H1 (cell line): ENCODE results near the gene PGLYRP1. TPM values are rescaled to one million over a fixed set of nuclear protein-coding genes. Genes with fewer than 3 reads are reported as not detected.

Experiments
- CTCF ChIA-PET: fragments of 300-600 bp; sonication (Branson Sonifier 250); formaldehyde crosslinking; loops from one replicate; lab custom pipeline; 2021; ENCODE audit not compliant: partially characterized antibody; lab: Charles Lee
- POLR2A ChIA-PET: fragments of 300-600 bp; sonication (Branson Sonifier 250); formaldehyde crosslinking; loops from one replicate; lab custom pipeline; 2021; ENCODE audit warnings: inconsistent platforms; ENCODE audit not compliant: partially characterized antibody; lab: Charles Lee
- DNase-seq, 2 experiments: peaks; one replicate each; pipeline versions ENCODE4 v3.0.0 to v3.0.0-alpha.2; 2010 to 2022; ENCODE audit warnings: low spot score in 2 of 2, low read depth in 1 of 2, mixed read lengths in 1 of 2
- FAIRE-seq: peaks from 2 replicates; lab custom pipeline; 2011; peaks lifted over from hg19 to GRCh38; lab: Jason Lieb, UNC
- H2AFZ ChIP-seq: 2 replicates; pipeline ENCODE4 v1.8.1; 2012; ENCODE audit warnings: low read length, inconsistent platforms
- H2AK5ac ChIP-seq: 2 replicates; pipeline ENCODE4 v1.6.1; 2013; ENCODE audit warnings: low read depth, low read length
- H2BK120ac ChIP-seq: replicated peaks from 2 replicates; pipeline ENCODE3; 2013; ENCODE audit warnings: low read depth, low read length, inconsistent platforms
- H2BK12ac ChIP-seq: 2 replicates; pipeline ENCODE4 v1.6.1; 2013; ENCODE audit warnings: low read depth, low read length
- H2BK15ac ChIP-seq: 2 replicates; pipeline ENCODE4 v1.6.1; 2013; ENCODE audit warnings: low read length
- H2BK20ac ChIP-seq: 2 replicates; pipeline ENCODE4 v1.6.1; 2013; ENCODE audit warnings: low read length
- H2BK5ac ChIP-seq: 2 replicates; pipeline ENCODE4 v1.6.1; 2013; ENCODE audit warnings: low read depth, low read length
- H3K14ac ChIP-seq: 2 replicates; pipeline ENCODE4 v1.6.1; 2013; ENCODE audit warnings: inconsistent platforms; ENCODE audit not compliant: insufficient read length
- H3K18ac ChIP-seq: 2 replicates; pipeline ENCODE4 v1.6.1; 2013; ENCODE audit warnings: low read length; ENCODE audit errors: extremely low read depth
- H3K23ac ChIP-seq: 2 replicates; pipeline ENCODE4 v1.6.1; 2013; ENCODE audit warnings: inconsistent platforms; ENCODE audit not compliant: insufficient read length
- H3K23me2 ChIP-seq: 2 replicates; pipeline ENCODE4 v1.6.1; 2013; ENCODE audit warnings: low read depth, low read length
- H3K27ac ChIP-seq: 2 replicates; pipeline ENCODE4 v1.6.1; 2011; ENCODE audit warnings: low read depth, low read length, inconsistent platforms
- H3K27me3 ChIP-seq, 4 experiments: replicated peaks in 1 of 4; 1 replicate in 1 of 4; 2 replicates in 3 of 4; pipeline versions ENCODE4 v1.6.1 to v1.8.1; 2011 to 2013; ENCODE audit warnings: low read length in 3 of 4, mild to moderate bottlenecking in 3 of 4, inconsistent platforms in 2 of 4, mixed read lengths in 2 of 4, moderate library complexity in 1 of 4; ENCODE audit not compliant: control insufficient read depth in 3 of 4, insufficient read depth in 3 of 4; ENCODE audit errors: extremely low read depth in 1 of 4
- H3K36me3 ChIP-seq, 4 experiments: 2 replicates each; pipeline versions ENCODE4 v1.6.1 to v1.8.1; 2011 to 2013; ENCODE audit warnings: mild to moderate bottlenecking in 4 of 4, low read length in 3 of 4, moderate library complexity in 2 of 4, control low read depth in 1 of 4, inconsistent platforms in 1 of 4; ENCODE audit not compliant: insufficient read depth in 4 of 4, control insufficient read depth in 2 of 4
- H3K4ac ChIP-seq: replicated peaks from 2 replicates; pipeline ENCODE3; 2013; ENCODE audit warnings: low read length, low read depth, mixed read lengths, inconsistent platforms; ENCODE audit not compliant: insufficient read length
- H3K4me1 ChIP-seq, 4 experiments: replicated peaks in 1 of 4; 1 replicate in 1 of 4; 2 replicates in 3 of 4; pipeline versions ENCODE4 v1.6.1 to v1.8.1; 2011 to 2013; ENCODE audit warnings: low read length in 3 of 4, inconsistent platforms in 2 of 4, mixed read lengths in 1 of 4; ENCODE audit not compliant: insufficient read depth in 4 of 4, control insufficient read depth in 3 of 4
- H3K4me2 ChIP-seq, 2 experiments: 2 replicates each; pipeline versions ENCODE4 v1.6.1 to v1.8.1; 2011 to 2013; ENCODE audit warnings: low read depth in 2 of 2, low read length in 2 of 2, control low read depth in 1 of 2, inconsistent platforms in 1 of 2, mild to moderate bottlenecking in 1 of 2; ENCODE audit not compliant: insufficient read depth in 1 of 2
- H3K4me3 ChIP-seq, 4 experiments: fragments of 200-600, 300-600 bp in 1 of 4; sonication (generic), shearing (Covaris generic), sonication (Bioruptor Twin) in 1 of 4; 2 replicates each; pipeline versions ENCODE4 v1.5.1 to v1.8.1; 2011 to 2016; ENCODE audit warnings: low read length in 4 of 4, low read depth in 3 of 4, control low read depth in 2 of 4, inconsistent platforms in 2 of 4, mild to moderate bottlenecking in 2 of 4, mixed read lengths in 1 of 4, moderate library complexity in 1 of 4; ENCODE audit not compliant: insufficient read depth in 2 of 4; ENCODE audit errors: extremely low read depth in 1 of 4
- H3K56ac ChIP-seq: replicated peaks from 2 replicates; pipeline ENCODE3; 2013; ENCODE audit warnings: low read depth, mild to moderate bottlenecking, mixed read lengths, low read length, inconsistent platforms; ENCODE audit not compliant: insufficient read length
- H3K79me1 ChIP-seq: 2 replicates; pipeline ENCODE4 v1.6.1; 2013; ENCODE audit warnings: low read depth, low read length, control low read depth
- H3K79me2 ChIP-seq, 2 experiments: 2 replicates each; pipeline versions ENCODE4 v1.6.1 to v1.8.1; 2012 to 2013; ENCODE audit warnings: low read length in 2 of 2, mild to moderate bottlenecking in 2 of 2, inconsistent platforms in 1 of 2; ENCODE audit not compliant: insufficient read depth in 2 of 2, control insufficient read depth in 1 of 2
- H3K9ac ChIP-seq, 4 experiments: replicated peaks in 1 of 4; 1 replicate in 1 of 4; 2 replicates in 3 of 4; pipeline versions ENCODE4 v1.6.1 to v1.8.1; 2011 to 2013; ENCODE audit warnings: low read depth in 3 of 4, low read length in 3 of 4, control low read depth in 2 of 4, mild to moderate bottlenecking in 2 of 4, moderate library complexity in 2 of 4, inconsistent platforms in 1 of 4; ENCODE audit errors: extremely low read depth in 1 of 4
- H3K9me3 ChIP-seq, 2 experiments: 2 replicates each; pipeline versions ENCODE4 v1.6.1 to v1.8.1; 2012 to 2013; ENCODE audit warnings: mild to moderate bottlenecking in 2 of 2, moderate library complexity in 2 of 2, control low read depth in 1 of 2, inconsistent platforms in 1 of 2, low read depth in 1 of 2, low read length in 1 of 2, mixed read lengths in 1 of 2; ENCODE audit not compliant: insufficient read depth in 2 of 2
- H4K20me1 ChIP-seq, 2 experiments: replicated peaks in 1 of 2; 2 replicates each; pipeline versions ENCODE3 to v1.8.1; 2011 to 2013; ENCODE audit warnings: inconsistent platforms in 2 of 2, low read length in 2 of 2, mild to moderate bottlenecking in 1 of 2; ENCODE audit not compliant: insufficient read depth in 2 of 2, control insufficient read depth in 1 of 2
- H4K5ac ChIP-seq: 2 replicates; pipeline ENCODE4 v1.6.1; 2013; ENCODE audit warnings: low read length, low read depth, mixed read lengths, inconsistent platforms; ENCODE audit not compliant: insufficient read length
- H4K8ac ChIP-seq: 2 replicates; pipeline ENCODE4 v1.8.0; 2013; ENCODE audit warnings: mild to moderate bottlenecking, moderate library complexity, low read length, inconsistent platforms; ENCODE audit not compliant: insufficient read depth; ENCODE audit errors: extremely low read depth
- H4K91ac ChIP-seq: replicated peaks from 2 replicates; pipeline ENCODE3; 2013; ENCODE audit warnings: low read length, mixed read lengths, inconsistent platforms; ENCODE audit not compliant: insufficient read length
- BRCA1 ChIP-seq: IDR thresholded peaks from 2 replicates; pipeline ENCODE4 v1.6.1; 2012; ENCODE audit warnings: low read depth, low read length, improper control_type of control experiment
- E2F6 ChIP-seq: IDR thresholded peaks from 2 replicates; pipeline ENCODE4 v1.6.1; 2012; ENCODE audit warnings: inconsistent platforms
- EP300 ChIP-seq, 2 experiments: IDR thresholded peaks; 1 replicate in 1 of 2; 2 replicates in 1 of 2; pipeline ENCODE4 v1.6.1; 2011 to 2012; ENCODE audit warnings: low read depth in 2 of 2, low read length in 2 of 2, mild to moderate bottlenecking in 2 of 2, borderline replicate concordance in 1 of 2, inconsistent platforms in 1 of 2, moderate library complexity in 1 of 2
- POU5F1 ChIP-seq: IDR thresholded peaks from 2 replicates; pipeline ENCODE4 v1.6.1; 2011; ENCODE audit warnings: low read depth, mild to moderate bottlenecking, low read length, moderate library complexity
- WGBS, 2 experiments: shearing (Covaris generic) in 1 of 2; methylation state at CpG; one replicate each; pipeline versions ENCODE4 v1.1.6 to v1.1.7; 2013 to 2015; ENCODE audit warnings: low lambda C conversion rate in 2 of 2, mixed read lengths in 2 of 2, inconsistent platforms in 1 of 2, low coverage in 1 of 2, missing lambda C conversion rate in 1 of 2; ENCODE audit not compliant: insufficient replicate concordance in 2 of 2, insufficient coverage in 1 of 2, insufficient read length in 1 of 2; ENCODE audit errors: extremely low coverage in 1 of 2, missing lambda C conversion rate in 1 of 2; 5-methylcytosine and 5-hydroxymethylcytosine counted together
- polyA plus RNA-seq, 7 experiments: library from polyadenylated mRNA; depleted of rRNA in 3 of 7; stranded (reverse) in 5 of 7; unstranded in 2 of 7; fragments of >200 nt in 5 of 7; fragments of 200-250 nt in 2 of 7; gene quantifications; 1 replicate in 5 of 7; 2 replicates in 1 of 7; 4 replicates in 1 of 7; pipeline versions ENCODE4 v1.2.1 to v1.2.3, GENCODE V29; 2011 to 2013; ENCODE audit warnings: missing spikeins in 2 of 7, mixed read lengths in 2 of 7
- total RNA-seq: library from RNA; stranded (reverse); fragmentation: NEBNext Ultra II Directional; extraction: Animal tissue kit (Norgen Biotek cat#: 25700); gene quantifications from 2 replicates; pipeline ENCODE4 v1.2.1, GENCODE V29; 2021

The PGLYRP1 gene
- total and polyA plus RNA-seq, 2 of the 8 experiments (the other 6 are each of a cell fraction or from before 2014, with no cell fraction given): not detected

- H3K4me3 ChIP-seq: no peak overlapping the region
- FAIRE-seq (no peak), DNase-seq (no peak)
- H2AFZ ChIP-seq: no peak overlapping the region
- H4K20me1 ChIP-seq: peaks cover 2 to 9% of the 10 kb centered on the region in 2 experiments
- no peak overlapping the region for H3K18ac ChIP-seq
- no peak overlapping the region for H2BK12ac ChIP-seq
- H3K4ac ChIP-seq: no peak overlapping the region
- no peak overlapping the region for H4K8ac ChIP-seq
- H2BK20ac ChIP-seq: no peak overlapping the region
- no peak overlapping the region for H3K23ac ChIP-seq
- TF ChIP-seq E2F6 (no peak), POU5F1 (no peak), EP300 (IDR thresholded peaks at IDR 0.05; ENCODE audit: borderline replicate concordance in 1 of 2, low read depth in 2 of 2, low read length in 2 of 2) (no peak), BRCA1 (no peak)
- no peaks in the 10 kb centered on the region for H3K79me1 ChIP-seq
- no peaks in the 10 kb centered on the region; a peak in 2 of 8 replicates for H3K36me3 ChIP-seq
- 94% methylated on average over 10 of the region's 10 CpGs; no CpG with 5 or more reads in 1 of the 2 experiments for WGBS, 2 experiments
- no peak overlapping the region for H3K14ac ChIP-seq
- H3K4me2 ChIP-seq: no peak overlapping the region
- no peaks in the 10 kb centered on the region for H3K9me3 ChIP-seq
- no peak overlapping the region for H2BK15ac ChIP-seq
- H3K27ac ChIP-seq: no peak overlapping the region
- H2BK120ac ChIP-seq: no peak overlapping the region
- ChIA-PET CTCF (interaction anchor here (0.5 to 4.3 kb wide), 13 partner anchors 9 to 251 kb away, joined by 3 to 44 read pairs (median 3); no protein-coding TSS in a partner anchor), POLR2A (no interaction called here)
- H2AK5ac ChIP-seq: no peak overlapping the region
- peaks cover 5 to 21% (median 19%) of the 10 kb centered on the region in 4 experiments for H3K27me3 ChIP-seq
- no peak overlapping the region for H3K56ac ChIP-seq
- H3K79me2 ChIP-seq: no peaks in the 10 kb centered on the region
- H4K91ac ChIP-seq: no peak overlapping the region
- H3K4me1 ChIP-seq: peaks cover 0 to 21% (median 18%) of the 10 kb centered on the region in 4 experiments; a peak in 6 of 7 replicates
- no peak overlapping the region for H3K9ac ChIP-seq
- no peak overlapping the region for H4K5ac ChIP-seq
- peaks cover 19% of the 10 kb centered on the region; the same call in 1 of the 2 replicates for H3K23me2 ChIP-seq
- H2BK5ac ChIP-seq: no peak overlapping the region
Measured at GRCh38 chr19:46018729-46019251, 4.1 kb downstream of the PGLYRP1 start.
